ENCODE measurements around the gene ZNF653. TPM values are rescaled to one million over a fixed set of nuclear protein-coding genes. Genes with fewer than 3 reads are reported as not detected.

The ZNF653 gene
- total RNA-seq, 3 donors from 2014 or later: 12.3 to 16.9 (median 13.9) TPM

DNA sequence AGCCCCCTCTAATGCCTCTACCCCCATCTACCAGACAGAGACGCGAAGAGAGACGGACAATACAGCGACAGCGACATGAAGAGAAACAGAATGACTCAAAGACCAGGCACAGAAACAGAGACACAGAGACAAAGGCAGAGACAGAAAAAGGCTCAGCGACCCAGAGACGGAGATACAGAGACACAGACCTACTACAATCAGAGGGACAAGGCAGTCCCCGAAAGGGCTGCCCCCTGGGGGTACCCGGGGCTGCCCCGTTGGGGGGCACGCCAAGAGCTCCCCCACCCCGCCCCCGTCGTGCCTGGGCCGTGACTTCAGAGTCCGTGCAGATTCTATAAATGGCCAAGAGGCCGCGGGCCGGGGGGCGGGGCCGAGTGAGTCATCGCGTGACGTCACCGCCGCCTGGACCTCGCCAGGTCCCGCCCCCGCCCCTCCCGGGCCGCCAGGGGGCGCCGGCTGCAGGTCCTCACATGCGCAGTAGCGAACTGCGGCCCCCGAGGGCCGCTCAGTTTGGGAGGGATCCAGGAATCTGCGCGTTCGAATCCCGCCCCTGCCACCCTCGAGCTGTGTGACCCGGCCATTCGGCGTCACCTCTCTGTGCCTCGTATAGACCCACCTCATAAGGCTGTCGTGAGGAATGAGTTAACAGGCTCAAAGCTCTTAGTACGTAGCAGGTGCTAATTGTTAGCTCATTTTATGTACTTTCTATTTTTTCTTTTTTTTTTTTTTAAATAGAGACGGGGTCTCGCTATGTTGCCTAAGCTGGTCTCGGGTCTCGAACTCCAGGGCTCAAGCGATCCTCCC lies 30.4 kb upstream of the ZNF653 start:
- peak; percentile 74 to 76 for ATAC-seq
- peak; percentile 82 for DNase-seq
- H3K9me3 Mint-ChIP-seq: no peaks in the 10 kb centered on the region
- H3K36me3 Mint-ChIP-seq (ENCODE audit: insufficient read depth): no peaks in the 10 kb centered on the region
- H3K4me3 Mint-ChIP-seq: peak overlapping the region; percentile 55
- H3K27me3 Mint-ChIP-seq (ENCODE audit: low read depth): peaks cover 17% of the 10 kb centered on the region
- peaks cover 13% of the 10 kb centered on the region for H3K4me1 Mint-ChIP-seq (ENCODE audit: low read depth)

- no peak for DNase-seq
- Mint-ChIP-seq H3K4me3 (no peak overlapping the region), H3K27me3 (ENCODE audit: low read depth) (peaks cover 12% of the 10 kb centered on the region), H3K36me3 (ENCODE audit: insufficient read depth) (no peaks in the 10 kb centered on the region), H3K9me3 (no peaks in the 10 kb centered on the region), H3K4me1 (ENCODE audit: low read depth) (peaks cover 13% of the 10 kb centered on the region)
- no peak for ATAC-seq
These were observed 29.3 kb upstream of the ZNF653 start for GRCh38 chr19:11534948-11535347.

DNA sequence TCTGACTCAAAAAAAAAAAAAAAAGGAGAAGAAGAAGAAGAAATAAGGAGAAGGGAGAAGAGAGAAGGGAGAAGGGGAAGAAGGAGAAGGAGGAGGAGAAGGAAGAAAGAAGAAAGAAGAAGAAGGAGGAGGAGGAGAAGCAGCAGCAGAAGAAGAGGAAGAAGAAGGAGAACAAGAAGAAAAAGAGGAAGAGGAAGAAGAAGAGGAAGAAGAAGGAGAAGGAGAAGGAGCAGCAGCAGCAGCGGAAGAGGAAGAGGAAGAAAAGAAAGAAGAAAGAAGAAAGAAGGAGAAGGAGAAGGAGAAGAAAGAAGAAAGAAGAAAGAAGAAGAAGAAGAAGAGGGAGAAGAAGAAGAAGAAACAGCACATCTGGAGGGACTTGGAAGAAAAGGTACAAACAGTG lies 28.9 kb upstream of the ZNF653 start:
- Mint-ChIP-seq H3K36me3 (ENCODE audit: insufficient read depth) (no peaks in the 10 kb centered on the region), H3K4me1 (ENCODE audit: low read depth) (peaks cover 13% of the 10 kb centered on the region), H3K9me3 (no peaks in the 10 kb centered on the region), H3K4me3 (no peak overlapping the region), H3K27me3 (ENCODE audit: low read depth) (peaks cover 12% of the 10 kb centered on the region)
- ATAC-seq: no peak
- no peak for DNase-seq

DNA sequence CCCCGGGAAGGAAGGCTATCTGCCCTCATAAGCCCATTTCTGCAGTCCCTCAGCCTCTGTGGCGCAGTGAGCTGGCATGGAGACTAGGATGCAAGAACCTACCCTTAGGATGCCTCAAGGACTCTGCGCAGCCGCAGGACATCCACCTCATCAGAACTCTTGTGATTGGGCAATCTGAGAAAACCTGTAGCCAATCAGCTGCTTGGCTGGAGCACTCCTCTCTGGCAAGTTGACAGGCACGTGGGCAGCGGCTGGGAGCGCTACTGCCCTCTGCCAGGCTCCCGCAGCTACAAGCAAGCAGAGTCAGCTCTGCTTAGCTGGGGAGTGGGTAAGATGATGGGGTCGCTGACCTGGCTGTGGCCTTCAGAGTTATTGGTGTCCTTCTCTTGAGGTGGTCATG lies 24.8 kb upstream of the ZNF653 start:
- no peaks in the 10 kb centered on the region for H3K27me3 Mint-ChIP-seq (ENCODE audit: low read depth)
- peaks cover 4% of the 10 kb centered on the region for H3K36me3 Mint-ChIP-seq (ENCODE audit: insufficient read depth)
- ATAC-seq (no peak), DNase-seq (no peak)
- H3K4me3 Mint-ChIP-seq: no peak overlapping the region
- peaks cover 26% of the 10 kb centered on the region for H3K4me1 Mint-ChIP-seq (ENCODE audit: low read depth)
- H3K9me3 Mint-ChIP-seq: no peaks in the 10 kb centered on the region

DNA sequence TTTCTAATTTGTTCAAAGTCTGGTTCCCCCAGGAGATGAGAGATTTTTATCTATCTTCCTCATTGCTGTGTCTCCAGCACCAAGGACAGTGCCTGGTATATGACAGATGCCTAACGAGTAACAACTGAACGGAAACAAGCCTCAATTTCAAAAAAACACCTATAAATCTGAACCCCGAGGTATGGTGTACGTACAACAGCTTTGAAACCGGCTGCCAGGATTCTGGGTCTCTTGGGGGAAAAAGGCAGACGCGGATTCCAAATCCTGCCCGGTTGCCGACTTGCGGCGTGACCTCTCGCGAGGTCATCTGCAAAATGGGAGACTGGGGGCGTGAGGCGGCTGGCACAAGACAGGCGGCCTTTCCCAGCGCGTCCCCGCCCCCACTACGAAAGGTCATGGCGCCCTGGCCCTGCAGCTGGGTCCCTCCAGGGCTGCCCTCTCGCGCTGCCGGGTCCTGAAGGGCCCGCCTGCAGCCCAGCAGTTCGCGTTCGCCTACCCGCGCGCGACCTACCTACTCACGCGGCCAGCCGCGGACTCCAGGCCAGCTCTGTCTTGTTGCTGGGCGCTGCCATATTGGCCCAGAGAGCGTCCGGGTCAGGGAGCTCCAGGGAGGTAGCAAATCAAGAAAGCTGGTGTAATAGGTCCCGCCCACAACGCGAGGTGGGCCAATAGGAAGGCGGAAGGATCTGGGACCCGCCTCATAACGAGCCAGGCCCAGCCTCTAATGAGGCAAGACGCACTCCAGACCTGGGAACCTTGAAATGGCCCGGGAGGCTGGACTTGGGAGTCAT lies 23.1 kb upstream of the ZNF653 start, which contains the start of gene ECSIT:
TSS of gene ECSIT (minus strand) at position 584 of the 791 bp plus-strand sequence. CDS start 9,964 bp downstream, outside the sequence.
- H3K27me3 Mint-ChIP-seq (ENCODE audit: low read depth): no peaks in the 10 kb centered on the region
- no peaks in the 10 kb centered on the region for H3K9me3 Mint-ChIP-seq
- DNase-seq: peak; percentile 87
- H3K4me1 Mint-ChIP-seq (ENCODE audit: low read depth): peaks cover 22% of the 10 kb centered on the region
- H3K4me3 Mint-ChIP-seq: peak within 1 kb of the TSS; percentile 94
- peak; percentile 96 to 97 for ATAC-seq
- H3K36me3 Mint-ChIP-seq (ENCODE audit: insufficient read depth): peaks cover 4% of the 10 kb centered on the region

GRCh38 chr19:11519138-11519537 lies 13.5 kb upstream of the ZNF653 start:
- Mint-ChIP-seq H3K36me3 (ENCODE audit: insufficient read depth) (peaks cover 20% of the 10 kb centered on the region), H3K4me3 (no peak overlapping the region), H3K27me3 (ENCODE audit: low read depth) (no peaks in the 10 kb centered on the region), H3K9me3 (no peaks in the 10 kb centered on the region), H3K4me1 (ENCODE audit: low read depth) (no peaks in the 10 kb centered on the region)
- DNase-seq (no peak), ATAC-seq (peak in 1 of 2 donors; percentile 10)

DNA sequence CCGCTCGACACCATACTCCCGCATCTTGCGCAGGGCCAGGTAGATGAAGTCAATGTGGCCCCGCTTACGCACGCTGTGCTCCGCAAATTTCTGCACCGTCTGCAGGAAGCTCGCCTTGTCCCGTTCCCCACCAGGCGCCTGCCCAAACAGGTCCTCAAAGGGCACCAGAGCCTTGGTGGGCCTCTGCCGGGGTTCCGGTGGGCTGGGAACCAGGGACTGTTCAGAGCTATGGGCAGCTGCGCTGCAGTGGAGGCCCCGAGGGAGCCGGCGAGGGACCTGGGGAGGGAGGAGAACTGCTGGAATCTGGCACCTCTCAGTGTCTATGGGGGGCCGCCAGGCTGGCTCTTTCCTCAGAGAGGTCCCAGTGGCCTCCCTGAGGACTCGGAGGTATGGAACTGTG lies 8.3 kb upstream of the ZNF653 start:
- Mint-ChIP-seq H3K36me3 (ENCODE audit: insufficient read depth) (peaks cover 25% of the 10 kb centered on the region), H3K9me3 (no peaks in the 10 kb centered on the region), H3K4me3 (no peak overlapping the region), H3K4me1 (ENCODE audit: low read depth) (no peaks in the 10 kb centered on the region), H3K27me3 (ENCODE audit: low read depth) (no peaks in the 10 kb centered on the region)
- ATAC-seq (no peak), DNase-seq (no peak)

- H3K27me3 Mint-ChIP-seq (ENCODE audit: low read depth): no peaks in the 10 kb centered on the region
These were observed 4.8 kb upstream of the ZNF653 start for GRCh38 chr19:11510444-11510843.

DNA sequence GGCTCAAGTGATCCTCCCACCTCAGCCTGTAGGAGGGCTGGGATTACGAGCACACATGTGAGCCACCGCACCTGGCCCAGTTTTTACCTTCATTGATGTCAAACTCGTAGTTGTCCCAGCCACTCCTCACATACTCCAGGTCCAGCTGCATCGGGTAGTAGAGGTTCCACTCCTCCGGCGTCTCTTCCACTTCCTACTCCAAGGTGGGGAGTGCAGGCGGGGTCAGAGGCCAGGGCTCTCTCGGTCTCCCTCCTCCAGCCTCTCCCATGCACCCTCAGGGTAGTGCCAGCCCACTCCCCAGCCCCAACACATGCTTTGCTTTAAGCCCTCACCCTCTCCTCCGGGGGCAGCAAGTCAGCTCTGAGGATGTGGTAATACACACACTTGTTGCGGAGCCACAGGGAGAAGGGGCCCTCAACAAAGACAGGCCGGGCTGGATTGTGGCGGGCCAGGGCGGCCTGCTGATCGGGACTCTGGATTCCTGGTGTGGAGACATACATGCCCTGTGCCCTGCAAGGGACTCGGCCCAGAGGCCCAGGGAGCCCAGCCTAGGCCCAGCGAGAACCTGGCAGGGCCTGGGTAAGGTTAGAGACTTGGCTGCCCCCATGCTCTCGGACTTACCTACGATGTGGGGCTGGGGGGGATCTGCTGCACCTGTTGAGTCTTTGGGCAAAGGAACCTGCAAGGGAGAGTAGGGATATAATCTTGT lies 1.9 kb upstream of the ZNF653 start:
- ATAC-seq (no peak), DNase-seq (no peak)
- peaks cover 10% of the 10 kb centered on the region for H3K4me1 Mint-ChIP-seq (ENCODE audit: low read depth)
- H3K9me3 Mint-ChIP-seq: no peaks in the 10 kb centered on the region
- H3K4me3 Mint-ChIP-seq: no peak overlapping the region
- no peaks in the 10 kb centered on the region for H3K27me3 Mint-ChIP-seq (ENCODE audit: low read depth)
- H3K36me3 Mint-ChIP-seq (ENCODE audit: insufficient read depth): peaks cover 11% of the 10 kb centered on the region

More at GRCh38 chr19:11510444-11510843, 4.8 kb upstream of the ZNF653 start:
- Mint-ChIP-seq H3K9me3 (no peaks in the 10 kb centered on the region), H3K36me3 (ENCODE audit: insufficient read depth) (peaks cover 16% of the 10 kb centered on the region), H3K4me3 (no peak overlapping the region), H3K4me1 (ENCODE audit: low read depth) (peaks cover 4% of the 10 kb centered on the region)
- no peak for DNase-seq
- no peak for ATAC-seq

DNA sequence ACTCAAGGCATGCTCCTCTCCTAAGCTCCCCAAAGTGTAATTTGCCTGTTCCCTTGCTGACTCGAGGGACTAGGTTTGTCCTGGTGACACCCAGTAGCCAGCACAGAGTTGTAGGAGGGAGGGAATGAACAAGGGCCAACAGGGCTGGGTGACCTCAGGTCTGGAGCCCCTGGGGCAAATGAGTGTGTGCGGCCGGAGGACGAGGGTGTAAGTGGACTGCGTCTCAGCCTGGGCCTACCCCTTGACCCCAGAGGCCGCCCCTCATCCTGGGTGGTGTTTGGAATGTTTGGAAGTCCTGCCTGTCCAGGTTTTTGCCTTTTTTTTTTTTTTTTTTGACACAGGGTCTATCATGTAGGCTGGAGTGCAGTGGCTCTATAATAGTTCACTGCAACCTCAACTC lies 1.3 kb upstream of the ZNF653 start:
- H3K4me3 Mint-ChIP-seq: peak overlapping the region; percentile 82
- ATAC-seq (no peak), DNase-seq (no peak)
- no peaks in the 10 kb centered on the region for H3K27me3 Mint-ChIP-seq (ENCODE audit: low read depth)
- H3K4me1 Mint-ChIP-seq (ENCODE audit: low read depth): peaks cover 10% of the 10 kb centered on the region
- H3K9me3 Mint-ChIP-seq: no peaks in the 10 kb centered on the region
- H3K36me3 Mint-ChIP-seq (ENCODE audit: insufficient read depth): peaks cover 11% of the 10 kb centered on the region

- DNase-seq (no peak), ATAC-seq (peak; percentile 10 to 24)
- H3K9me3 Mint-ChIP-seq: no peaks in the 10 kb centered on the region
- peak overlapping the region; percentile 82 for H3K4me3 Mint-ChIP-seq
- peaks cover 10% of the 10 kb centered on the region for H3K4me1 Mint-ChIP-seq (ENCODE audit: low read depth)
- H3K36me3 Mint-ChIP-seq (ENCODE audit: insufficient read depth): peaks cover 7% of the 10 kb centered on the region
- H3K27me3 Mint-ChIP-seq (ENCODE audit: low read depth): no peaks in the 10 kb centered on the region
These were observed 489 bp upstream of the ZNF653 start for GRCh38 chr19:11506101-11506555.

DNA sequence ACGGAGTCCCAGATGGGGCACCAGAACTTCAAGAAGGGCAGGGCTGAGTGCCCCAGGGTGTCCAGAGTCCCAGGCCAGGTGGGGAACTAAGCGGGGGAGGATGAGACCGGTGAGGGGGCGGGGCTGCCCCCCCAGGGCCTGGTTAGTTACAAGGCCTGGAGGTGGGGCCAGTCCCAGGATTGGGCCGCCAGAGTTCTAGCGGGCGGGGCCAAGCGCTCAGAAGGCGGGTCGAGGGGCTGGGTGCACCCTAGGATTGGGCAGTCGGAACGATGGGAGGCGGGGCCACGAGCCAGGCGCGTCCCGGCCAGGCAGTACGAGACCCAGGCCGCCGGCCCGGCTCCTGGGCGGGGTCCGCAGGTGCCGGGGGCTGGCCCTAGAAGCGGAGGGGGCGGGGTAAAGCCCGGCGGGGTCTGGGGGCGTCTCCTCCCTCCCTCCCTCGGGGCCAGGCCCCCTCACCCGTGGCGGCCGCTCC lies 571 bp downstream of the ZNF653 start:
- H3K9me3 Mint-ChIP-seq: no peaks in the 10 kb centered on the region
- peaks cover 10% of the 10 kb centered on the region for H3K4me1 Mint-ChIP-seq (ENCODE audit: low read depth)
- H3K36me3 Mint-ChIP-seq (ENCODE audit: insufficient read depth): peaks cover 2% of the 10 kb centered on the region
- H3K27me3 Mint-ChIP-seq (ENCODE audit: low read depth): no peaks in the 10 kb centered on the region
- peak; percentile 96 for ATAC-seq
- peak; percentile 95 for DNase-seq
- peak overlapping the region; percentile 82 for H3K4me3 Mint-ChIP-seq

DNA sequence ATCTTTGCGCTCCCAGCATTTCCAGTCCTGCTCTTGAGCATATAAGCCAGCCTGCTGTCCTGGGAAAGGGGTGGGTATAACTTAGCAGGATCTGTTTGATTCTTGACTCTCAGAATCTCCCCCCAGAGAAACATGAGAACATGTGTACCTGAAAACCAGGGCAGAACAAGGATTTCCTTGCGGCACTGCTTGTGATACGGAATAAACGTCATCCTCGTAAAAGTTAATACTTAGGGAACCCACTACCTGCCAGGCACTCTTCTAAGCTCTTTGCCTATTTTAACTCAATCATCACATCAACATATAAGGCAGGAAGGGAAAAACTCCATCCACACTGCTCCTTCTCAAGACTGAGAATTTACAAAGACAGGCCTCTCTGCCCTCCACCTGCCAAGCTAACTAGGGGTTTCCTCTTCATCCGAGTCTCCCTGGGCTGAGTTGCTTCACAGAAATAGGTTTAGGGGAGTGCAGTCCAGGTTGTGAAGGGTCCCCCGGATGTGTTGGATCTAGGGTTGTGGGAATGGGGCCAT lies 1.1 kb downstream of the ZNF653 start:
- H3K4me3 Mint-ChIP-seq: peak overlapping the region; percentile 82
- ATAC-seq: no peak

More for the DNA sequence above, 1.1 kb downstream of the ZNF653 start:
- H3K36me3 Mint-ChIP-seq (ENCODE audit: insufficient read depth): peaks cover 5% of the 10 kb centered on the region
- no peak for DNase-seq
- no peaks in the 10 kb centered on the region for H3K27me3 Mint-ChIP-seq (ENCODE audit: low read depth)
- no peaks in the 10 kb centered on the region for H3K9me3 Mint-ChIP-seq
- H3K4me1 Mint-ChIP-seq (ENCODE audit: low read depth): peaks cover 10% of the 10 kb centered on the region

Data from activated T-cell treated with anti-CD3 and anti-CD28 coated beads, Interleukin-2, amount 50 U/mL, for 4 hours (primary cell).